OCI-LY7 (cell line): Measurements from ENCODE around the gene ETV1. TPM values are rescaled to one million over a fixed set of nuclear protein-coding genes. Genes with fewer than 3 reads are reported as not detected.

ENCODE experiments used
- BruUV-seq: library from RNA; stranded (reverse); fragments of 400-500 nt; replicated peaks from 2 replicates; lab custom pipeline; 2021; lab: Mats Ljungman, UMichigan
- CTCF ChIA-PET: fragments of 300-600 bp; sonication (Branson Sonifier 250); formaldehyde crosslinking; loops from one replicate; lab custom pipeline; 2022; ENCODE audit warnings: antibody characterized with exemption; ENCODE audit not compliant: unreplicated experiment; lab: Charles Lee
- POLR2A ChIA-PET: fragments of 300-600 bp; sonication (Branson Sonifier 250); formaldehyde crosslinking; loops from one replicate; lab custom pipeline; 2022; ENCODE audit warnings: antibody characterized with exemption; lab: Charles Lee
- DNase-seq: peaks from one replicate; pipeline ENCODE4 v3.0.0-alpha.2; 2015; ENCODE audit warnings: low spot score
- H2AFZ ChIP-seq: fragments of 200-600 bp; sonication (generic), shearing (Covaris generic); 2 replicates; pipeline ENCODE4 v1.6.1; 2014; ENCODE audit warnings: mild to moderate bottlenecking, antibody characterized with exemption, low read length, moderate library complexity
- H3K27ac ChIP-seq: fragments of 200-600 bp; sonication (generic); 2 replicates; pipeline ENCODE4 v1.5.1; 2014; ENCODE audit warnings: mixed run types, low read depth, mild to moderate bottlenecking, moderate library complexity, low read length, inconsistent platforms; ENCODE audit not compliant: poor library complexity, severe bottlenecking
- H3K36me3 ChIP-seq: fragments of 200-600 bp; sonication (generic); 2 replicates; pipeline ENCODE4 v1.6.1; 2014; ENCODE audit warnings: mild to moderate bottlenecking, antibody characterized with exemption, low read length, moderate library complexity, mixed read lengths; ENCODE audit not compliant: insufficient read depth
- H3K4me1 ChIP-seq: fragments of 200-600 bp; sonication (generic); 2 replicates; pipeline ENCODE4 v1.5.1; 2014; ENCODE audit warnings: mild to moderate bottlenecking, low read length; ENCODE audit not compliant: insufficient read depth, poor library complexity, severe bottlenecking
- H3K4me2 ChIP-seq: fragments of 200-600 bp; sonication (generic); 2 replicates; pipeline ENCODE4 v1.6.1; 2014; ENCODE audit warnings: mild to moderate bottlenecking, low read length
- H3K4me3 ChIP-seq: fragments of 200-600 bp; sonication (generic); 2 replicates; pipeline ENCODE4 v1.5.1; 2014; ENCODE audit warnings: mild to moderate bottlenecking, low read depth, low read length; ENCODE audit not compliant: poor library complexity, severe bottlenecking
- H3K79me2 ChIP-seq: fragments of 200-600 bp; sonication (generic); 2 replicates; pipeline ENCODE4 v1.6.1; 2016; ENCODE audit warnings: low read depth, mild to moderate bottlenecking, low read length, moderate library complexity, mixed read lengths; ENCODE audit not compliant: insufficient read depth
- H3K9me2 ChIP-seq: fragments of 200-600 bp; sonication (generic); 2 replicates; pipeline ENCODE4 v1.6.1; 2016; ENCODE audit warnings: mild to moderate bottlenecking, low read length, mixed read lengths; ENCODE audit not compliant: insufficient read depth
- H3K9me3 ChIP-seq: fragments of 200-600 bp; sonication (generic); 2 replicates; pipeline ENCODE4 v1.6.1; 2014; ENCODE audit warnings: mild to moderate bottlenecking, mixed run types, low read length, mixed read lengths
- H4K20me1 ChIP-seq: fragments of 200-600 bp; sonication (generic); 2 replicates; pipeline ENCODE4 v1.6.1; 2014; ENCODE audit warnings: mild to moderate bottlenecking, antibody characterized with exemption, low read length, moderate library complexity, mixed read lengths; ENCODE audit not compliant: insufficient read depth
- CTCF ChIP-seq: fragments of 200-600 bp; sonication (generic); conservative IDR thresholded peaks from 2 replicates; pipeline ENCODE4 v1.5.1; 2014; ENCODE audit warnings: mild to moderate bottlenecking, antibody characterized with exemption, low read length, moderate library complexity, mixed read lengths
- EZH2phosphoT487 ChIP-seq: fragments of 200-600 bp; sonication (generic); IDR thresholded peaks from 2 replicates; pipeline ENCODE4 v1.6.1; 2018; ENCODE audit warnings: low read depth, borderline replicate concordance, mild to moderate bottlenecking, mixed run types, antibody characterized with exemption, low read length, moderate library complexity, mixed read lengths
- intact Hi-C: fragments of 100-400 bp; cut with micrococcal nuclease; formaldehyde crosslinking; loops from one replicate; pipeline ENCODE4 v1.10.0; 2022; ENCODE audit not compliant: unreplicated experiment
- total RNA-seq, 2 experiments: library from RNA; depleted of rRNA in 1 of 2; stranded (reverse); fragments of >200 nt in 1 of 2; shearing (Covaris generic) in 1 of 2; gene quantifications; 2 replicates each; pipeline ENCODE4 v1.2.3, GENCODE V29; 2014 to 2022

The ETV1 gene
- total RNA-seq, 2 experiments from 2014 or later, result not detected

- H4K20me1 ChIP-seq, result no peaks in the 10 kb centered on the region
- no peak for DNase-seq
- no peaks in the 10 kb centered on the region for H3K36me3 ChIP-seq
- H3K9me2 ChIP-seq, result no peaks in the 10 kb centered on the region
- no peaks in the 10 kb centered on the region for H3K9me3 ChIP-seq
- no peaks in the 10 kb centered on the region for H3K4me1 ChIP-seq
- BruUV-seq, result no TSS peak
- no peak overlapping the region for H2AFZ ChIP-seq
- ChIA-PET POLR2A (no interaction called here), CTCF (no interaction called here)
- intact Hi-C loops, result no loop called here
- no peak overlapping the region for H3K4me3 ChIP-seq
- TF ChIP-seq EZH2phosphoT487 (no peak), CTCF (no peak)
- H3K79me2 ChIP-seq, result no peaks in the 10 kb centered on the region
- no peak overlapping the region for H3K27ac ChIP-seq
- no peak overlapping the region for H3K4me2 ChIP-seq
Observed at GRCh38 chr7:13879994-13880686, 109.3 kb downstream of the ETV1 start.

GRCh38 chr7:13879143-13879542 is 110.3 kb downstream of the ETV1 start:
- no peaks in the 10 kb centered on the region for H3K9me3 ChIP-seq
- H3K27ac ChIP-seq, result no peak overlapping the region
- no peaks in the 10 kb centered on the region for H3K36me3 ChIP-seq
- ChIA-PET POLR2A (no interaction called here), CTCF (interaction anchor here (0.5 kb wide), 1 partner anchor 28 kb away, joined by 3 read pairs; no protein-coding TSS in a partner anchor)
- H3K9me2 ChIP-seq, result no peaks in the 10 kb centered on the region
- BruUV-seq, result no TSS peak
- H3K4me3 ChIP-seq, result no peak overlapping the region
- TF ChIP-seq EZH2phosphoT487 (no peak), CTCF (no peak)
- DNase-seq, result no peak
- no peaks in the 10 kb centered on the region for H3K79me2 ChIP-seq
- H3K4me2 ChIP-seq, result no peak overlapping the region
- no peaks in the 10 kb centered on the region for H3K4me1 ChIP-seq
- intact Hi-C loops, result no loop called here
- H2AFZ ChIP-seq, result no peak overlapping the region
- H4K20me1 ChIP-seq, result no peaks in the 10 kb centered on the region

- TF ChIP-seq CTCF (no peak), EZH2phosphoT487 (no peak)
- DNase-seq, result no peak
- Histone ChIP-seq H3K27ac (no peak overlapping the region), H3K4me3 (no peak overlapping the region), H3K9me3 (no peaks in the 10 kb centered on the region), H3K79me2 (no peaks in the 10 kb centered on the region), H3K4me2 (no peak overlapping the region), H3K9me2 (no peaks in the 10 kb centered on the region), H2AFZ (no peak overlapping the region), H3K36me3 (no peaks in the 10 kb centered on the region), H4K20me1 (no peaks in the 10 kb centered on the region), H3K4me1 (no peaks in the 10 kb centered on the region)
- ChIA-PET POLR2A (no interaction called here), CTCF (no interaction called here)
- intact Hi-C loops, result no loop called here
- BruUV-seq, result no TSS peak
Observed at GRCh38 chr7:13878154-13878553, 111.3 kb downstream of the ETV1 start.
